Measurements from ENCODE around the gene TADA3. TPM values are rescaled to one million over a fixed set of nuclear protein-coding genes. Genes with fewer than 3 reads are reported as not detected.

Gene TADA3
- total RNA-seq, 1 donor from 2014 or later = 63.4 TPM

GRCh38 chr3:9817436-9817835 is 25.2 kb upstream of the TADA3 start:
- Mint-ChIP-seq H3K36me3 (ENCODE audit: unreplicated experiment) (peaks cover 8% of the 10 kb centered on the region), H3K4me3 (ENCODE audit: unreplicated experiment) (no peak overlapping the region), H3K27ac (ENCODE audit: unreplicated experiment) (no peak overlapping the region), H3K27me3 (ENCODE audit: unreplicated experiment) (no peaks in the 10 kb centered on the region), H3K9me3 (ENCODE audit: unreplicated experiment) (no peaks in the 10 kb centered on the region), H3K4me1 (ENCODE audit: unreplicated experiment) (no peaks in the 10 kb centered on the region)
- TF ChIP-seq, protein P1, sequence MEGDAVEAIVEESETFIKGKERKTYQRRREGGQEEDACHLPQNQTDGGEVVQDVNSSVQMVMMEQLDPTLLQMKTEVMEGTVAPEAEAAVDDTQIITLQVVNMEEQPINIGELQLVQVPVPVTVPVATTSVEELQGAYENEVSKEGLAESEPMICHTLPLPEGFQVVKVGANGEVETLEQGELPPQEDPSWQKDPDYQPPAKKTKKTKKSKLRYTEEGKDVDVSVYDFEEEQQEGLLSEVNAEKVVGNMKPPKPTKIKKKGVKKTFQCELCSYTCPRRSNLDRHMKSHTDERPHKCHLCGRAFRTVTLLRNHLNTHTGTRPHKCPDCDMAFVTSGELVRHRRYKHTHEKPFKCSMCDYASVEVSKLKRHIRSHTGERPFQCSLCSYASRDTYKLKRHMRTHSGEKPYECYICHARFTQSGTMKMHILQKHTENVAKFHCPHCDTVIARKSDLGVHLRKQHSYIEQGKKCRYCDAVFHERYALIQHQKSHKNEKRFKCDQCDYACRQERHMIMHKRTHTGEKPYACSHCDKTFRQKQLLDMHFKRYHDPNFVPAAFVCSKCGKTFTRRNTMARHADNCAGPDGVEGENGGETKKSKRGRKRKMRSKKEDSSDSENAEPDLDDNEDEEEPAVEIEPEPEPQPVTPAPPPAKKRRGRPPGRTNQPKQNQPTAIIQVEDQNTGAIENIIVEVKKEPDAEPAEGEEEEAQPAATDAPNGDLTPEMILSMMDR (IDR thresholded peaks at IDR 0.05) = no peak
- DNase-seq (ENCODE audit: extremely low spot score, unreplicated experiment) = no peak

- DNase-seq (ENCODE audit: extremely low spot score, unreplicated experiment) = no peak
- Mint-ChIP-seq H3K4me1 (ENCODE audit: unreplicated experiment) (peaks cover 5% of the 10 kb centered on the region), H3K4me3 (ENCODE audit: unreplicated experiment) (no peak overlapping the region), H3K27me3 (ENCODE audit: unreplicated experiment) (no peaks in the 10 kb centered on the region), H3K27ac (ENCODE audit: unreplicated experiment) (no peak overlapping the region), H3K9me3 (ENCODE audit: unreplicated experiment) (no peaks in the 10 kb centered on the region), H3K36me3 (ENCODE audit: unreplicated experiment) (peaks cover 8% of the 10 kb centered on the region)
- TF ChIP-seq, protein P1 (IDR thresholded peaks at IDR 0.05) = no peak
Observed at GRCh38 chr3:9815986-9816385, 23.7 kb upstream of the TADA3 start.

DNA sequence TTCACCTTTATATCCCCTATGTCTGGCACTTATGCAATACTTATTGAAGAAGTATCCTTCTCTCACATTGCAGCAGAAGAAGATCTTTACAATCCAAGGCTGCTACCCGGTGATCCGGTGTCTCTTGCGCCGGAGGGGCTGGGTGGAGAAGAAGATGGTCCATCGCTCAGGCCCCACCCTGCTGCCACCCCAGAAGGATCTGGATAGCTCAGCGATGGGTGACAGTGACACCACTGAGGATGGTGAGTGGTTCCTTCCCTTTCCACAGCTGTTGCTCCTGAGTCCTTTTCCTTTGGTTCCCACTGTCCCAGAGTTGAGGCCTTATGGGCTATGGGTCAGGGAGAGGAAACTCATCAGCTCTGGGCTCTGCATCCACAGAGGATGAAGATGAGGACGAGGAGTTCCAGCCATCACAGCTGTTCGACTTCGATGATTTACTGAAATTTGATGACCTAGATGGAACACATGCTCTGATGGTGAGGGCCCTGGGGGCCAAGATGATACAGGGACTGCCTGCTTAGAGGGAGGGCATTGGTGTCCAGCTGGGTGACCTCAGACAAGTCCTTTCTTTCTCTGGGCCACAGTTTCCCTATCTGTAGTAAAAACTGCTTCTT is 20.7 kb upstream of the TADA3 start:
- Mint-ChIP-seq H3K4me1 (ENCODE audit: unreplicated experiment) (peaks cover 27% of the 10 kb centered on the region), H3K27me3 (ENCODE audit: unreplicated experiment) (no peaks in the 10 kb centered on the region), H3K36me3 (ENCODE audit: unreplicated experiment) (peaks cover 8% of the 10 kb centered on the region), H3K27ac (ENCODE audit: unreplicated experiment) (no peak overlapping the region), H3K9me3 (ENCODE audit: unreplicated experiment) (no peaks in the 10 kb centered on the region), H3K4me3 (ENCODE audit: unreplicated experiment) (no peak overlapping the region)
- TF ChIP-seq, protein P1 (IDR thresholded peaks at IDR 0.05) = no peak
- no peak for DNase-seq (ENCODE audit: extremely low spot score, unreplicated experiment)

DNA sequence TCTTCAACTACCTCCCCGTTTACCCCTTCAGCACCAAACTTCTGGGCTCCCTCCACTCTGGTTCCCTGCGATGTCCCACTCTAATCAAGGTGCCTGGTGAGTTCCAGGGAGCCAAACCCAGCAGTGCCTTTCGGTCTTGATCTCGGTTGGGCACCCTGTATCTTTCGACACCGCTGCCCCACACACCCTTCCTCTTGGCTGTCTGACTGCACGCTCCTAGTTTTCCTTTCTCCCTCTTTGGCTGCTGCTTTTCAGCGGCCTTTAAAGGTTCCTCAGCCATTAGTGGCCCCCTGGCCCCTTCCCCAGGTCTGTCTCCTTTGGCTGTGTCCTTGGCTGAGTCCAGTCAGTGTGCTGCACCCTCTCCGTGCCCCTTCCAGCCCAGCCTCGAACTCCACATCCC is 18.6 kb upstream of the TADA3 start:
- H3K4me1 Mint-ChIP-seq (ENCODE audit: unreplicated experiment) = peaks cover 27% of the 10 kb centered on the region
- H3K36me3 Mint-ChIP-seq (ENCODE audit: unreplicated experiment) = peaks cover 7% of the 10 kb centered on the region
- no peaks in the 10 kb centered on the region for H3K9me3 Mint-ChIP-seq (ENCODE audit: unreplicated experiment)
- H3K27ac Mint-ChIP-seq (ENCODE audit: unreplicated experiment) = peak overlapping the region; percentile 71
- H3K4me3 Mint-ChIP-seq (ENCODE audit: unreplicated experiment) = peak overlapping the region; percentile 70
- no peak for DNase-seq (ENCODE audit: extremely low spot score, unreplicated experiment)
- no peaks in the 10 kb centered on the region for H3K27me3 Mint-ChIP-seq (ENCODE audit: unreplicated experiment)
- TF ChIP-seq, protein P1 (IDR thresholded peaks at IDR 0.05) = no peak

GRCh38 chr3:9810433-9810770 is 18.1 kb upstream of the TADA3 start:
- no peaks in the 10 kb centered on the region for H3K27me3 Mint-ChIP-seq (ENCODE audit: unreplicated experiment)
- H3K4me3 Mint-ChIP-seq (ENCODE audit: unreplicated experiment) = peak overlapping the region; percentile 70
- H3K4me1 Mint-ChIP-seq (ENCODE audit: unreplicated experiment) = peaks cover 27% of the 10 kb centered on the region
- DNase-seq (ENCODE audit: extremely low spot score, unreplicated experiment) = no peak
- TF ChIP-seq, protein P1 (IDR thresholded peaks at IDR 0.05) = no peak
- no peaks in the 10 kb centered on the region for H3K9me3 Mint-ChIP-seq (ENCODE audit: unreplicated experiment)
- H3K36me3 Mint-ChIP-seq (ENCODE audit: unreplicated experiment) = peaks cover 9% of the 10 kb centered on the region
- H3K27ac Mint-ChIP-seq (ENCODE audit: unreplicated experiment) = peak overlapping the region; percentile 71

All from osteocyte (in vitro differentiated cells).